ENCODE data around the gene SIX2. TPM values are rescaled to one million over a fixed set of nuclear protein-coding genes. Genes with fewer than 3 reads are reported as not detected.

The SIX2 gene
- total RNA-seq, 1 experiment from 2014 or later, result 1.9 TPM

DNA sequence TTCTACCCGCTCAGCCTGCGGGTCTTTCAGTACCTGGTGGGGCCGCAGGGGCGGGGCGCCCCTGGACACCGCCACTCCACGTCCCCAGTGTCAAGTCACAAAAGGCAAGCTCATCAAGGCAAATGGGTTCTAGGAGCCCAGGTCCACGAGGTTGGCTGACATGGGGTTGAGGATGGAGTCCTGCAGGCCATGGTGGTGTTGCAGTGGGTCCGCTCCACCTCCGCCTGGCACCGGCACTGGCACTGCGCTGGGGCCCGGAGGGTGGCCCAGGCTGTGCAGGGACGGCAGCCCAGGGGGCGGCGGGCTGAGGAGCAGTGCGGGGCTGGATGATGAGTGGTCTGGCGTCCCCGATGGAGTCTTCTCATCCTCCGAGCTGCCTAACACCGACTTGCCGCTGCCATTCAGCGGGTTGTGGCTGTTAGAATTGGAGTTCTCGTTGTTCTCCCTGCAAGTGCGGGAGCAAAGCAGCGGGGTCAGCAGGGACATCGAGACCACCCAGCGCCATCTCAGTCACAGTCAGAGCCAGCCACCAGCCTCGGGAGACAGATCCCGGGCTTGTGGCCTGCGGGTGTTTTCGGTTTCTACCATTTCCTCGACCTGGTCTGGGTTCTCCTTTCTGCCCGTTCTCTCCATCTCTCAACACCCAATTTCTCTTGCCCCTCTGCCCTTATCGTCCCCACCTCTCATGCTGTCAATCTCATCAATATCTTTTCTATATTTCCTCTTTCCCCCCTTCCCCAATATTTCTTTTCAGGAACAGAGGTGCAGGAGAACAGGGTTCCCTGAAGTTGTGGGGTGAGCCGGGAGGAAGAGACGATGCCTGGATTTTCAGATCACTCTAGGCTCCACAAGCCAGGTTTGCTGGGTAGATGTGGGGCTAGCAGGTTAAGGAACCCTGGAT, 3.0 kb downstream of the SIX2 start:
- TF ChIP-seq, protein P1, sequence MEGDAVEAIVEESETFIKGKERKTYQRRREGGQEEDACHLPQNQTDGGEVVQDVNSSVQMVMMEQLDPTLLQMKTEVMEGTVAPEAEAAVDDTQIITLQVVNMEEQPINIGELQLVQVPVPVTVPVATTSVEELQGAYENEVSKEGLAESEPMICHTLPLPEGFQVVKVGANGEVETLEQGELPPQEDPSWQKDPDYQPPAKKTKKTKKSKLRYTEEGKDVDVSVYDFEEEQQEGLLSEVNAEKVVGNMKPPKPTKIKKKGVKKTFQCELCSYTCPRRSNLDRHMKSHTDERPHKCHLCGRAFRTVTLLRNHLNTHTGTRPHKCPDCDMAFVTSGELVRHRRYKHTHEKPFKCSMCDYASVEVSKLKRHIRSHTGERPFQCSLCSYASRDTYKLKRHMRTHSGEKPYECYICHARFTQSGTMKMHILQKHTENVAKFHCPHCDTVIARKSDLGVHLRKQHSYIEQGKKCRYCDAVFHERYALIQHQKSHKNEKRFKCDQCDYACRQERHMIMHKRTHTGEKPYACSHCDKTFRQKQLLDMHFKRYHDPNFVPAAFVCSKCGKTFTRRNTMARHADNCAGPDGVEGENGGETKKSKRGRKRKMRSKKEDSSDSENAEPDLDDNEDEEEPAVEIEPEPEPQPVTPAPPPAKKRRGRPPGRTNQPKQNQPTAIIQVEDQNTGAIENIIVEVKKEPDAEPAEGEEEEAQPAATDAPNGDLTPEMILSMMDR (IDR thresholded peaks at IDR 0.05; ENCODE audit: insufficient read depth in 1 of 2, low read depth in 1 of 2, low read length in 1 of 2, severe bottlenecking in 1 of 2, unreplicated experiment in 1 of 2), result no peak
- Mint-ChIP-seq H3K4me3 (ENCODE audit: unreplicated experiment) (no peak overlapping the region), H3K27ac (ENCODE audit: unreplicated experiment) (no peak overlapping the region), H3K4me1 (ENCODE audit: low read depth, unreplicated experiment) (no peaks in the 10 kb centered on the region), H3K36me3 (ENCODE audit: insufficient read depth, unreplicated experiment) (no peaks in the 10 kb centered on the region), H3K27me3 (ENCODE audit: insufficient read depth, unreplicated experiment) (peaks cover 9% of the 10 kb centered on the region), H3K9me3 (ENCODE audit: unreplicated experiment) (no peaks in the 10 kb centered on the region)
- ChIA-PET CTCF (no interaction called here), POLR2A (no interaction called here)
- H3K4me1 ChIP-seq, result no peaks in the 10 kb centered on the region; the same call in 1 of the 2 replicates
- H3K36me3 ChIP-seq (ENCODE audit: control insufficient read depth, insufficient read depth, low read length), result no peaks in the 10 kb centered on the region
- intact Hi-C loops (cut with micrococcal nuclease; ENCODE audit: unreplicated experiment), result no loop called here
- H3K27me3 ChIP-seq (replicated peaks; ENCODE audit: control insufficient read depth, insufficient read depth, low read length), result peaks cover 2% of the 10 kb centered on the region
- BruUV-seq (replicated peaks), result no TSS peak
- no peak for DNase-seq
- H3K9me3 ChIP-seq, result no peaks in the 10 kb centered on the region
- H3K4me3 ChIP-seq (ENCODE audit: low read depth, low read length), result no peak overlapping the region

DNA sequence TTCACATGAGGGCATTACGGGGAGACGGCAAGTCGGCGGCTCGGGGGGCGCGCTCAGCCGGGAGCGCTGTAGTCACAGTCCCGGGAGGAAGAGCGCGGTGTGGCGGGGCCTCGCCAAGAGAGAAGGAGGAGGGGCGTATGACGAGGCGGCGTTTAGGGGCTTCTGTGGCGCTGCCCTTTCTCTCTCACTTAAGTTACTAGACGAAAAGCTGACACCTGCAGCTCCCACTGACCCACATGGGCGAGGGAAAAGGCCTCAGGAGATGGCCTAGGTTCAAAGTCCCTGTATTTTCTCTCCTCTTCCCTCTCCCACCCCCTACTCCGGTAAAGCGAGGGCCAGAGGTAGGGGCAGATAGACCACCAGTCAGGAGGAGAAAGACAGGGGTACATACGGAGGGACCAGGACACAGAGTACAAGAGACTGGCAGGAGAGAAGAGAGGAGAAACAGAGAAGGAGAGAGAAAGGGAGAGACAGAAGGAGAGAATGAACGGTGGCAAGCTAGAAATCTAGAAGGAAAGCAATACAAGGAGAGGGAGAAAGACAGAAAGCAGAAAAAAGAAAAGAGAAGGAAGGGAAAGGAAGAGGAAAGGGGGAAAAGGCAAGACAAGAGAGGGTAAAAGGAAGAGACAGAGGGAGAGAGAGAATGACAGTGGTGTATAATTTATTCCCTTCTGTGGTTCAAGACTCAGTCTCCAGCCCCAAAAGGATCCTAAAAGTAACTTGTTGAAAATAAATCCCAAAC, 3.8 kb downstream of the SIX2 start:
- POLR2A ChIA-PET, result no interaction called here
- H3K4me3 Mint-ChIP-seq (ENCODE audit: unreplicated experiment), result no peak overlapping the region
- no peak overlapping the region for H3K27ac Mint-ChIP-seq (ENCODE audit: unreplicated experiment)

DNA sequence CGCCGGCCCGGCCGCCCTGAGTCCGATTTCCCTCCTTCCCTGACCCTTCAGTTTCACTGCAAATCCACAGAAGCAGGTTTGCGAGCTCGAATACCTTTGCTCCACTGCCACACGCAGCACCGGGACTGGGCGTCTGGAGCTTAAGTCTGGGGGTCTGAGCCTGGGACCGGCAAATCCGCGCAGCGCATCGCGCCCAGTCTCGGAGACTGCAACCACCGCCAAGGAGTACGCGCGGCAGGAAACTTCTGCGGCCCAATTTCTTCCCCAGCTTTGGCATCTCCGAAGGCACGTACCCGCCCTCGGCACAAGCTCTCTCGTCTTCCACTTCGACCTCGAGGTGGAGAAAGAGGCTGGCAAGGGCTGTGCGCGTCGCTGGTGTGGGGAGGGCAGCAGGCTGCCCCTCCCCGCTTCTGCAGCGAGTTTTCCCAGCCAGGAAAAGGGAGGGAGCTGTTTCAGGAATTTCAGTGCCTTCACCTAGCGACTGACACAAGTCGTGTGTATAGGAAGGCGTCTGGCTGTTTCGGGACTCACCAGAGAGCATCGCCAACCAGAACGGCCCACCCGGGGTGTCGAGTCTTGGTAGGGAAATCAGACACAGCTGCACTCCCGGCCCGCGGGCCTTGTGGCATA, 4.6 kb downstream of the SIX2 start:
- intact Hi-C loops (cut with micrococcal nuclease; ENCODE audit: unreplicated experiment), result no loop called here
- Mint-ChIP-seq H3K36me3 (ENCODE audit: insufficient read depth, unreplicated experiment) (no peaks in the 10 kb centered on the region), H3K27me3 (ENCODE audit: insufficient read depth, unreplicated experiment) (peaks cover 6% of the 10 kb centered on the region), H3K4me1 (ENCODE audit: low read depth, unreplicated experiment) (no peaks in the 10 kb centered on the region), H3K27ac (ENCODE audit: unreplicated experiment) (no peak overlapping the region), H3K4me3 (ENCODE audit: unreplicated experiment) (no peak overlapping the region), H3K9me3 (ENCODE audit: unreplicated experiment) (no peaks in the 10 kb centered on the region)
- TF ChIP-seq, protein P1 (IDR thresholded peaks at IDR 0.05; ENCODE audit: insufficient read depth in 1 of 2, low read depth in 1 of 2, low read length in 1 of 2, severe bottlenecking in 1 of 2, unreplicated experiment in 1 of 2), result no peak
- BruUV-seq (replicated peaks), result no TSS peak
- Histone ChIP-seq H3K36me3 (ENCODE audit: control insufficient read depth, insufficient read depth, low read length) (no peaks in the 10 kb centered on the region), H3K9me3 (no peaks in the 10 kb centered on the region), H3K4me1 (no peaks in the 10 kb centered on the region; the same call in 1 of the 2 replicates), H3K27me3 (replicated peaks; ENCODE audit: control insufficient read depth, insufficient read depth, low read length) (no peaks in the 10 kb centered on the region), H3K4me3 (ENCODE audit: low read depth, low read length) (no peak overlapping the region)
- ChIA-PET POLR2A (no interaction called here), CTCF (no interaction called here)
- no peak for DNase-seq

More for the DNA sequence above, 3.8 kb downstream of the SIX2 start:
- Histone ChIP-seq H3K9me3 (no peaks in the 10 kb centered on the region), H3K36me3 (ENCODE audit: control insufficient read depth, insufficient read depth, low read length) (no peaks in the 10 kb centered on the region), H3K4me3 (ENCODE audit: low read depth, low read length) (no peak overlapping the region), H3K4me1 (no peaks in the 10 kb centered on the region; the same call in 1 of the 2 replicates), H3K27me3 (replicated peaks; ENCODE audit: control insufficient read depth, insufficient read depth, low read length) (no peaks in the 10 kb centered on the region)
- CTCF ChIA-PET, result no interaction called here
- BruUV-seq (replicated peaks), result no TSS peak
- TF ChIP-seq, protein P1 (IDR thresholded peaks at IDR 0.05; ENCODE audit: insufficient read depth in 1 of 2, low read depth in 1 of 2, low read length in 1 of 2, severe bottlenecking in 1 of 2, unreplicated experiment in 1 of 2), result no peak
- intact Hi-C loops (cut with micrococcal nuclease; ENCODE audit: unreplicated experiment), result no loop called here
- DNase-seq, result no peak
- H3K36me3 Mint-ChIP-seq (ENCODE audit: insufficient read depth, unreplicated experiment), result no peaks in the 10 kb centered on the region
- H3K27me3 Mint-ChIP-seq (ENCODE audit: insufficient read depth, unreplicated experiment), result peaks cover 6% of the 10 kb centered on the region
- H3K9me3 Mint-ChIP-seq (ENCODE audit: unreplicated experiment), result no peaks in the 10 kb centered on the region
- no peaks in the 10 kb centered on the region for H3K4me1 Mint-ChIP-seq (ENCODE audit: low read depth, unreplicated experiment)

All from Caco-2 (cell line).